Measurements from ENCODE around the gene SELENON. TPM values are rescaled to one million over a fixed set of nuclear protein-coding genes. Genes with fewer than 3 reads are reported as not detected.

Gene SELENON, protein sequence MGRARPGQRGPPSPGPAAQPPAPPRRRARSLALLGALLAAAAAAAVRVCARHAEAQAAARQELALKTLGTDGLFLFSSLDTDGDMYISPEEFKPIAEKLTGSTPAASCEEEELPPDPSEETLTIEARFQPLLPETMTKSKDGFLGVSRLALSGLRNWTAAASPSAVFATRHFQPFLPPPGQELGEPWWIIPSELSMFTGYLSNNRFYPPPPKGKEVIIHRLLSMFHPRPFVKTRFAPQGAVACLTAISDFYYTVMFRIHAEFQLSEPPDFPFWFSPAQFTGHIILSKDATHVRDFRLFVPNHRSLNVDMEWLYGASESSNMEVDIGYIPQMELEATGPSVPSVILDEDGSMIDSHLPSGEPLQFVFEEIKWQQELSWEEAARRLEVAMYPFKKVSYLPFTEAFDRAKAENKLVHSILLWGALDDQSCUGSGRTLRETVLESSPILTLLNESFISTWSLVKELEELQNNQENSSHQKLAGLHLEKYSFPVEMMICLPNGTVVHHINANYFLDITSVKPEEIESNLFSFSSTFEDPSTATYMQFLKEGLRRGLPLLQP
- total RNA-seq, result 10 to 100 TPM; 17.2 to 29.8 TPM
- 30.7 TPM for polyA plus RNA-seq (ENCODE audit: insufficient read depth, low read depth, low replicate concordance)
- long read RNA-seq, donor 1, full-length matches to known transcripts, result 19 of 19 reads
- long read RNA-seq, donor 1, partial matches to known transcripts, result 0 of 19 reads
- long read RNA-seq, donor 1, other reads (novel, unspliced or antisense), result 0 of 19 reads
- long read RNA-seq, donor 2, full-length matches to known transcripts, result 8 of 8 reads
- long read RNA-seq, donor 2, partial matches to known transcripts, result 0 of 8 reads
- long read RNA-seq, donor 2, other reads (novel, unspliced or antisense), result 0 of 8 reads

DNA sequence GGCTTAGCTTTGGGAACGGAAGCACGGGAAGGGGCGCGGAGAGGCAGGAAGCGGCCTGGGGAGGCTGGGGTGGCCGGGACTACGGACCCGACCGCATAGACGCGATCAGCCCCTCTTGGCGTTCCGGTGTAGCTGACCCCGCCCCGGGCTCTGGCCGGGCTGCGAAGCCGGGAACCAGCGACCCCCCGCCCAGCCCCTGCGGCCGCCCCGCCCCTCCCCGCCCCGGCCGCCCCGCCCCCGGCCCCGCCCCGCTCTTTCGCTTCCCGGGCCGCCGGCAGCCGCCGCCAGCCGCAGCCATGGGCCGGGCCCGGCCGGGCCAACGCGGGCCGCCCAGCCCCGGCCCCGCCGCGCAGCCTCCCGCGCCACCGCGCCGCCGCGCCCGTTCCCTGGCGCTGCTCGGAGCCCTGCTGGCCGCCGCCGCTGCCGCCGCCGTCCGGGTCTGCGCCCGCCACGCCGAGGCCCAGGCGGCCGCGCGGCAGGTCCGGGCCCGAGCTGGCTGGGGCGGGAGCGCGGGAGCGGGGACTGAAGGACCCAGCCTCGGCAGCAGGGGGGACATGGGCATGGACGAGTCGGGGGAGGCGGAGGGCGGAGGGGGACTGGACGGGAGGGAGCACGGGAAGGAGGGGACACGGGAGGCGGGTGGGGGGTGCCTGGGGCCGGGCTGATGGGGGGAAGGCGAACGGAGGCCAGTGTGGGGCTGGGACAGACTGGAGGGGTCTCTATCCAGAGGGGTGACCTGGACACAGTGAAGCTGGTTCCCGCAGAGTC, at the start of gene SELENON:
SELENON (plus strand) TSS at position 259 of the 768 bp plus-strand sequence; CDS start at position 297, 38 bp downstream.
- no peaks in the 10 kb centered on the region for H3K36me3 ChIP-seq (ENCODE audit: low read depth, missing control alignments)
- no peaks in the 10 kb centered on the region for H3K9me3 ChIP-seq
- TF ChIP-seq, protein P1, sequence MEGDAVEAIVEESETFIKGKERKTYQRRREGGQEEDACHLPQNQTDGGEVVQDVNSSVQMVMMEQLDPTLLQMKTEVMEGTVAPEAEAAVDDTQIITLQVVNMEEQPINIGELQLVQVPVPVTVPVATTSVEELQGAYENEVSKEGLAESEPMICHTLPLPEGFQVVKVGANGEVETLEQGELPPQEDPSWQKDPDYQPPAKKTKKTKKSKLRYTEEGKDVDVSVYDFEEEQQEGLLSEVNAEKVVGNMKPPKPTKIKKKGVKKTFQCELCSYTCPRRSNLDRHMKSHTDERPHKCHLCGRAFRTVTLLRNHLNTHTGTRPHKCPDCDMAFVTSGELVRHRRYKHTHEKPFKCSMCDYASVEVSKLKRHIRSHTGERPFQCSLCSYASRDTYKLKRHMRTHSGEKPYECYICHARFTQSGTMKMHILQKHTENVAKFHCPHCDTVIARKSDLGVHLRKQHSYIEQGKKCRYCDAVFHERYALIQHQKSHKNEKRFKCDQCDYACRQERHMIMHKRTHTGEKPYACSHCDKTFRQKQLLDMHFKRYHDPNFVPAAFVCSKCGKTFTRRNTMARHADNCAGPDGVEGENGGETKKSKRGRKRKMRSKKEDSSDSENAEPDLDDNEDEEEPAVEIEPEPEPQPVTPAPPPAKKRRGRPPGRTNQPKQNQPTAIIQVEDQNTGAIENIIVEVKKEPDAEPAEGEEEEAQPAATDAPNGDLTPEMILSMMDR (IDR thresholded peaks at IDR 0.05), result no peak
- no peak for TF ChIP-seq POLR2A (IDR thresholded peaks at IDR 0.05)
- H3K4me1 ChIP-seq, result peaks cover 12% of the 10 kb centered on the region
- H3K4me3 ChIP-seq, result peak within 1 kb of the TSS; percentile 56 to 69
- no peaks in the 10 kb centered on the region for H3K27me3 ChIP-seq
- H3K27ac ChIP-seq, result peak within 1 kb of the TSS; percentile 9 to 75
- 1% methylated on average over 12 to 42 of the region's 91 CpGs for WGBS, 2 donors
- peak; percentile 40 for DNase-seq
- intact Hi-C loops (cut with DNase I; ENCODE audit: low total_unique reads), result loop anchor here (2.0 kb wide), 1 partner anchor 191 kb away; no protein-coding TSS in a partner anchor

DNA sequence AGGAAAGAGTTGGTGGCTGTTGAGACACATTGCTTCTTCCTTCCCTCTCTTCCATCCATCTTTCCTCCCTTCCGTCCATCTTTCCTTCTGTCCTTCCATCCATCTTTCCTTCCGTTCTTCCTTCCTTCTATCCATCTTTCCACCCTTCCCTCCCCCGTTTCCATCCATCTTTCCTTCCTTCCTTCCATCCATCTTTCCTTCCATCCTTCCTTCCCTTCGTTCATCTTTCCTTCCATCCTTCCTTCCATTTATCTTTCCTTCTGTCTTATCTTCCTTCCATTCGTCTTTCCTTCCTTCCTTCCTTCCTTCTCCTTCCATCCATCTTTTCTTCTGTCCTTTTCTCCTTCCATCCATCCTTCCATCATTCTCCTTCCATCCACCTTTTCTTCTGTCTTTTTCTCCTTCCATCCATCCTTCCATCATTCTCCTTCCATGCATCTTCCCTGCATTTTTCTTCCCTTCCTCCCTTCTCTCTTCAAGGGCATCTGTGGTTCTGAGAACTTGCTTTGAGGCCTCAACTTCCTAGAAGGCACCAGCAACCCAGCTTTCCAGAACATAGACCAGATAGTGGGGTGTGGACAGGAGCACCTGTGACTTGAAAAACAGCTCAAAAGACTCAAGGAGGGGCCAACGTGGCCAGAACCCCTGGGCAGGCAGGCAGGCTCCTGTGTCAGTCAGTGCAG, 48.9 kb upstream of the SELENON start:
- intact Hi-C loops (cut with DNase I; ENCODE audit: low total_unique reads), result no loop called here

DNA sequence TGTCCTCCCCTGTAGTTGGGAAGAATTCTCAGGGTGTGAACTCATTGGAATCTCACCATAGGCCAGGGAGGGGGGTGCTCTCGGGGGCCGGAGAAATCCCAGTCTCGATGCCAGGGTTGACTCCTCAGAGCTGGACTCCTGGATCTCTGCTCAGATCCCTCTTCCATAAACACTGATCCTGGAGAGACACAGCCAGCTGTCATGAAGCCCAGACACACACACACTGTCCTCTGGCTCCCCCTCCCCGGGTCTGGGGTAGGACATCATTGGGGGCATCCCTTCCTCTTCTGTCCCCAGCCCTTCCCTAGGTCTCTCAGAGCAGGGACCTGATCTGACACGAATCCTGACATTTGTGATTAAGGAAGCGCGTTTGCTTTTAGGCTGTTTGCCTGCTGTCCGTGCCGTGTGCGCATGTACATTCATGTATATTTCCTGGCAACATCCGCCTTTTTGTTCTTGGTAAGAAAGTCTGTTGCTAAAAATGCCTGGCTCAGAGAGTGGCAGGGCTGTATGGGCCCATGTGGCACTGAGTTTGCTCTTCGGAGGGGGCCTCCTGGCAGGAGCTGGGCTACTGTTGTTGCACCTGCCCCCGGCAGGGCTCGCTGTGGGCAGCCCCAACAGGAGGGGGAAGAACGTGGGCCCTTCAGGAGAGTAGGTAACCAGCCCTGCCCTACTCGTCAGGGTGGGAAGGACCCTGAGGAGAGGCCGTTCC, 45.4 kb upstream of the SELENON start:
- TF ChIP-seq POLR2A (IDR thresholded peaks at IDR 0.05), result no peak
- TF ChIP-seq, protein P1 (IDR thresholded peaks at IDR 0.05), result no peak
- Histone ChIP-seq H3K36me3 (ENCODE audit: low read depth, missing control alignments) (no peaks in the 10 kb centered on the region), H3K9me3 (no peaks in the 10 kb centered on the region), H3K27ac (no peak overlapping the region), H3K4me1 (no peaks in the 10 kb centered on the region), H3K27me3 (no peaks in the 10 kb centered on the region), H3K4me3 (no peak overlapping the region)
- DNase-seq, result no peak
- 83% methylated on average over 17 of the region's 17 CpGs for WGBS, 2 donors
- intact Hi-C loops (cut with DNase I; ENCODE audit: low total_unique reads), result no loop called here

More for the DNA sequence above, 48.9 kb upstream of the SELENON start:
- Histone ChIP-seq H3K36me3 (ENCODE audit: low read depth, missing control alignments) (no peaks in the 10 kb centered on the region), H3K4me1 (no peaks in the 10 kb centered on the region), H3K27me3 (no peaks in the 10 kb centered on the region), H3K27ac (no peak overlapping the region), H3K9me3 (no peaks in the 10 kb centered on the region), H3K4me3 (no peak overlapping the region)
- WGBS, 2 donors, result 87% methylated on average over 6 of the region's 6 CpGs
- TF ChIP-seq POLR2A (IDR thresholded peaks at IDR 0.05), result no peak
- TF ChIP-seq, protein P1 (IDR thresholded peaks at IDR 0.05), result no peak
- no peak for DNase-seq
